ENCODE data around the gene GNG4.
"Not testable (repeated sequence)": the region's sequence is repeated elsewhere in the genome, so short reads cannot be mapped to it uniquely, and the experiment has no call there.

The GNG4 gene

DNA sequence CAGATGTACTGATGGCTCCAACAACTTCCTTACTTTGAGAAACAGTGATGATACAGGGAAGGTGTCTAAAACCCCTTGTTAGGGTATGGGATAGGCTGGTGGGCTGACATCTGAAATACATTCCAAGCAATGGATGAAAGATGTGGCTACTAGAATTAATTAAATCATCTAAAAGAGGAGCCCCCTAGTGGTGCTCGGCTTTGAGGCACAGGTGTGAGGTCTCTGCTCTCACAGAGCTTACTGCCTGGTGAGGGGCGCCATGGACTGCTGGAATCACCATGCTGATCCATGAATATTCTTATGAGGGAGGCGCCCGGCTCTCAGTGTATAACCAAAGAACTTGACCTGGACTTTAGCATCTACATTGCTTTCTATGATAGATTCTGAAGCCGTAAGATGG lies 48.5 kb downstream of the GNG4 start:
- no peak overlapping the region for H3K4me3 ChIP-seq (ENCODE audit: low read length in 2 of 2)
- H3K27me3 ChIP-seq (ENCODE audit: control insufficient read depth in 1 of 2, insufficient read depth in 2 of 2, low read length in 2 of 2): no peaks in the 10 kb centered on the region
- no peaks in the 10 kb centered on the region for H3K9me3 ChIP-seq (ENCODE audit: control insufficient read depth in 2 of 2, low read length in 2 of 2)
- no peak overlapping the region for H3K27ac ChIP-seq (ENCODE audit: low read length)
- no peaks in the 10 kb centered on the region for H3K4me1 ChIP-seq (ENCODE audit: control insufficient read depth, insufficient read depth, low read length)
- H3K9ac ChIP-seq (ENCODE audit: low read length in 2 of 2): no peak overlapping the region
- H3K36me3 ChIP-seq (ENCODE audit: control insufficient read depth in 2 of 2, insufficient read depth in 2 of 2, low read length in 2 of 2): no peaks in the 10 kb centered on the region

DNA sequence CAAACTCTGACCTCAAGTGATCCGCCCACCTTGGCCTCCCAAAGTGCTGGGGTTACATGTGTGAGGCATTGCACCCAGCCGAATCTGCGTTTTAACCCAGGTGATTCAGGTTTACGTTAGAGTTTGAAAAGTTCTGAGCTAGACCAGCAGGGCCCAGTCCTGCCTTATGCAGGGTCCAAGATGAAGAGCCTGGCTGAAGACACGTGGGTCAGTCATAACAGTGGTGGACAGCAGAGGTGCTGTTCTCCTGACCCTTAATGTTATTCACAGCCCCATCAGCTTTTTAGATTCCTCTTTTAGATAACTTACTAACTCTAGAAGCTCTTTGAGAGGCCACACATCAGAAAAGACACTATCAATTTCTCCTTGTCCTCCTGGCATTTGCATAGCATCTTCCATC lies 50.0 kb downstream of the GNG4 start:
- Histone ChIP-seq H3K36me3 (ENCODE audit: control insufficient read depth in 2 of 2, insufficient read depth in 2 of 2, low read length in 2 of 2) (no peaks in the 10 kb centered on the region), H3K9ac (ENCODE audit: low read length in 2 of 2) (no peak overlapping the region), H3K4me3 (ENCODE audit: low read length in 2 of 2) (no peak overlapping the region), H3K27me3 (ENCODE audit: control insufficient read depth in 1 of 2, insufficient read depth in 2 of 2, low read length in 2 of 2) (peaks cover 0 to 4% of the 10 kb centered on the region in 2 donors), H3K27ac (ENCODE audit: low read length) (no peak overlapping the region), H3K4me1 (ENCODE audit: control insufficient read depth, insufficient read depth, low read length) (no peaks in the 10 kb centered on the region), H3K9me3 (ENCODE audit: control insufficient read depth in 2 of 2, low read length in 2 of 2) (no peaks in the 10 kb centered on the region)

DNA sequence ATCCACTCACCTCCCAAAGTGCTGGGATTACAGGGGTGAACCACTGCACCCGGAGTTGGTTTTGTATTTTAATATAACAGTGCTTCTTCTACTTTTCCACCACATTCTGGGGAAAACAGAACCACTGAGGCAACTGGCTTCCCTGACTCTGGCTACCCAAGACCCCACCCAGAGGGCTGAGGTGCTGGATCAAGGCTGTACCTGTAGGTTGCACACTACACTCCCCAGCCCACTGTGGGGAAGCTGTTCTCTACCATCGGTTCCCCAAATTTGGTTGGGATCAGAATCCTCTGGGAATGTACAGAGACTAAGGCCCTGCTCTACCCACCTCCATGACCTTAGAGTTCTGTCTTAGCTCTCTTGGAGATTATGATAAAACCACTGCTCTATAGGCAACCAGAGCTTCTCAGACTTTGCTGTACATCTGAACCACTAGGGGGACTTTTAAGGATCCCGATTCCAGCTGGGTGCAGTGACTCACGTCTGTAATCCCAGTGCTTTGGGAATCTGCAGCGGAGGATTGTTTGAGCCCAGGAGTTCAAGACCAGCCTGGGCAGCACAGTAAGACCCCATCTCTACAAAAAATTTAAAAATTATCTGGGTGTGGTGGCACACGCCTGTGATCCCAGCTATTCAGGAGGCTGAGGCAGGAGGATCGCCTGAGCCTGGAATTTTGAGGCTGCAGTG lies 51.6 kb downstream of the GNG4 start:
- Histone ChIP-seq H3K9me3 (ENCODE audit: control insufficient read depth in 2 of 2, low read length in 2 of 2) (no peaks in the 10 kb centered on the region), H3K27ac (ENCODE audit: low read length) (no peak overlapping the region), H3K27me3 (ENCODE audit: control insufficient read depth in 1 of 2, insufficient read depth in 2 of 2, low read length in 2 of 2) (peaks cover 0 to 4% of the 10 kb centered on the region in 2 donors)

DNA sequence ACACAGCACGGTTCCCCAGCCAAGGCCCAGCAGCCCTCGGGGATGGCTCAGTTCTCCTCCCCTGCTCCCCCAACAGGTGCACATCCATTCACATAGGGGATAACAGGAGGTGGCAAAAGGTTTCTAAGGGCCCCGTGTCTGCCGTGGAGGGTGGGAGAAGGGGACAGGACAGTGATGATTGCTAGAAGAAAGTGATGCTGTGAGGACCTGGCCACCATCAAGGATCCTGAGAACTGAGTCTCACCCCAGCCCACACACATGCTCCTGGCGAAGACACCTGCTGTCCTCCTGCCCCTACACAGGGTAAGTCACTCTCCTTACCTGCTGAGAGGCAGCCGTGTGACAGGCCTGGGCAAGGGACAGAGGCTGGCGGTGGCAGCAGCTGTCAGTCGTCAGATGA lies 54.5 kb downstream of the GNG4 start:
- no peak overlapping the region for H3K9ac ChIP-seq (ENCODE audit: low read length in 2 of 2)
- H3K27me3 ChIP-seq (ENCODE audit: control insufficient read depth in 1 of 2, insufficient read depth in 2 of 2, low read length in 2 of 2): peaks cover 0 to 4% of the 10 kb centered on the region in 2 donors
- no peak overlapping the region for H3K4me3 ChIP-seq (ENCODE audit: low read length in 2 of 2)
- H3K27ac ChIP-seq (ENCODE audit: low read length): no peak overlapping the region
- H3K9me3 ChIP-seq (ENCODE audit: control insufficient read depth in 2 of 2, low read length in 2 of 2): no peaks in the 10 kb centered on the region
- H3K36me3 ChIP-seq (ENCODE audit: control insufficient read depth in 2 of 2, insufficient read depth in 2 of 2, low read length in 2 of 2): no peaks in the 10 kb centered on the region
- H3K4me1 ChIP-seq (ENCODE audit: control insufficient read depth, insufficient read depth, low read length): no peaks in the 10 kb centered on the region

More for the DNA sequence above, 51.6 kb downstream of the GNG4 start:
- Histone ChIP-seq H3K36me3 (ENCODE audit: control insufficient read depth in 2 of 2, insufficient read depth in 2 of 2, low read length in 2 of 2) (no peaks in the 10 kb centered on the region), H3K9ac (ENCODE audit: low read length in 2 of 2) (no peak overlapping the region), H3K4me3 (ENCODE audit: low read length in 2 of 2) (no peak overlapping the region), H3K4me1 (ENCODE audit: control insufficient read depth, insufficient read depth, low read length) (no peaks in the 10 kb centered on the region)

DNA sequence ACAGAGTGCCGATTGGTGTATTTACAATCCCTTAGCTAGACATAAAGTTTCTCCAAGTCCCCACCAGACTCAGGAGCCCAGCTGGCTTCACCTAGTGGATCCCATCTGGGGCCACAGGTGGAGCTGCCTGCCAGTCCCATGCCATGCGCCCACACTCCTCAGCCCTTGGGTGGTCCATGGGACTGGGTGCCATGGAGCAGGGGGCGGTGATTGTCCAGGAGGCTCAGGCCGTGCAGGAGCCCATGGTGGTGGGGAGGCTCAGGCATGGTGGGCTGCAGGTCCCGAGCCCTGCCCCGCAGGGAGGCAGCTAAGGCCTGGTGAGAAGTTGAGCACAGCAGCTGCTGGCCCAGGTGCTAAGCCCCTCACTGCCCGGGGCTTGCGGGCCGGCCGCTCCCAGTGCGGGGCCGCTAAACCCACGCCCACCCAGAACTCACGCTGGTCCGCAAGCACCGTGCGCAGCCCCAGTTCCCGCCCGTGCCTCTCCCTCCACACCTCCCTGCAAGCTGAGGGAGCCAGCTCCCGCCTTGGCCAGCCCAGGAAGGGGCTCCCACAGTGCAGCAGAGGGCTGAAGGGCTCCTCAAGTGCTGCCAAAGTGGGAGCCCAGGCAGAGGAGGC lies 55.2 kb downstream of the GNG4 start:
- H3K4me1 ChIP-seq (ENCODE audit: control insufficient read depth, insufficient read depth, low read length); H3K27ac ChIP-seq (ENCODE audit: low read length); H3K4me3 ChIP-seq (ENCODE audit: low read length in 2 of 2); H3K27me3 ChIP-seq (ENCODE audit: control insufficient read depth in 1 of 2, insufficient read depth in 2 of 2, low read length in 2 of 2); H3K9ac ChIP-seq (ENCODE audit: low read length in 2 of 2); H3K9me3 ChIP-seq (ENCODE audit: control insufficient read depth in 2 of 2, low read length in 2 of 2); H3K36me3 ChIP-seq (ENCODE audit: control insufficient read depth in 2 of 2, insufficient read depth in 2 of 2, low read length in 2 of 2): not testable (repeated sequence)

DNA sequence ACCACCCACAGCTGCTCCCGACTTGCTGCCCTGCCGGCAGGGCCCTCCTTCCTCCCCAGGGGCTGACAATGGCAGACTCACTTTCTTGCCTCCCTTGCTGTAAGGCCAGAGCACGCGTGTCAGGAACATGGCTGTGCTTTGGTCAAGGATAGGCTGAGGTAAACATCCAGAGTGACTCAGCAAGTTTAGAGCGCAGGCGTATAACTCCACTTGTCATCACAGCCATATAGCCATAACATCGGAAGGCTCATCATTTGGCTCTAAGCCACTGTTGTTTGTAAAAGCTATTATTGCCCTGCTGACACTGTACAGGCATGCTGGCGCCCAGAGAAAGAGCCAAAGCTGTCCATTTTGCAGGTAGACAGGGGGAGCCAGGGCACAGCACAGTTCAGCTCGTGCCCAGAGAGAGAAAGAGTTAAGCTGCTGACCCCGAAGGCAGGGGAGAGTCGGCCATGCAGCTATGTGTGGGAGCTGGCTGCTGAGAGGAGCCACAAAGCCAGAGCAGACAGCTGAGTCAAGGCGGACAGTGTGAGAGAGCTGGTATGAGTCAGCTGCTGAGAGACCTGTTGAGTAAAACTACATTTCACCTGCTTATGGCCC lies 60.6 kb downstream of the GNG4 start:
- H3K9ac ChIP-seq (ENCODE audit: low read length in 2 of 2): no peak overlapping the region
- H3K9me3 ChIP-seq (ENCODE audit: control insufficient read depth in 2 of 2, low read length in 2 of 2): no peaks in the 10 kb centered on the region
- no peaks in the 10 kb centered on the region for H3K36me3 ChIP-seq (ENCODE audit: control insufficient read depth in 2 of 2, insufficient read depth in 2 of 2, low read length in 2 of 2)
- no peaks in the 10 kb centered on the region for H3K4me1 ChIP-seq (ENCODE audit: control insufficient read depth, insufficient read depth, low read length)
- H3K27me3 ChIP-seq (ENCODE audit: control insufficient read depth in 1 of 2, insufficient read depth in 2 of 2, low read length in 2 of 2): peaks cover 0 to 2% of the 10 kb centered on the region in 2 donors
- H3K27ac ChIP-seq (ENCODE audit: low read length): no peak overlapping the region
- no peak overlapping the region for H3K4me3 ChIP-seq (ENCODE audit: low read length in 2 of 2)

DNA sequence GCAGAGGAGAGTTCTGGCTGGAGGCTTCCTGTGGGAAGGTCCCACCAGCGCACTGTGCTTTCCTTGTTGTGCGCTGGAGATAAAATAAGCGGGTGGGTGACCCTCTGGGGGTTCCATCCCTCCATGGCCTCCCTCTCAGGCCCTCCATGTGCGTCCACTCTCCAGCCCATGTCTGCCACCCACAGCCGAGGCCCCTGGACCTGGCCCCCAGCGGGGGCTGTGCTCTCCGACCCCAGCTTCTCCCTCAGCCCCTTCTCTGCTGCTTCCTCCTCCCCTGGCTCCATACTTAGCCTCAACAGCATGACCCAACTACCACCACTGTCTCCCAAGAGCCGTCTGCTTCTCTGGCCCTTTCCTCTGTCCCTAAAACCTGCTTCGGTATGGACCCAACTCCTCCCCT lies 61.4 kb downstream of the GNG4 start:
- Histone ChIP-seq H3K27ac (ENCODE audit: low read length) (no peak overlapping the region), H3K36me3 (ENCODE audit: control insufficient read depth in 2 of 2, insufficient read depth in 2 of 2, low read length in 2 of 2) (no peaks in the 10 kb centered on the region), H3K27me3 (ENCODE audit: control insufficient read depth in 1 of 2, insufficient read depth in 2 of 2, low read length in 2 of 2) (peaks cover 0 to 2% of the 10 kb centered on the region in 2 donors), H3K9me3 (ENCODE audit: control insufficient read depth in 2 of 2, low read length in 2 of 2) (no peaks in the 10 kb centered on the region), H3K4me3 (ENCODE audit: low read length in 2 of 2) (no peak overlapping the region), H3K9ac (ENCODE audit: low read length in 2 of 2) (no peak overlapping the region), H3K4me1 (ENCODE audit: control insufficient read depth, insufficient read depth, low read length) (no peaks in the 10 kb centered on the region)

DNA sequence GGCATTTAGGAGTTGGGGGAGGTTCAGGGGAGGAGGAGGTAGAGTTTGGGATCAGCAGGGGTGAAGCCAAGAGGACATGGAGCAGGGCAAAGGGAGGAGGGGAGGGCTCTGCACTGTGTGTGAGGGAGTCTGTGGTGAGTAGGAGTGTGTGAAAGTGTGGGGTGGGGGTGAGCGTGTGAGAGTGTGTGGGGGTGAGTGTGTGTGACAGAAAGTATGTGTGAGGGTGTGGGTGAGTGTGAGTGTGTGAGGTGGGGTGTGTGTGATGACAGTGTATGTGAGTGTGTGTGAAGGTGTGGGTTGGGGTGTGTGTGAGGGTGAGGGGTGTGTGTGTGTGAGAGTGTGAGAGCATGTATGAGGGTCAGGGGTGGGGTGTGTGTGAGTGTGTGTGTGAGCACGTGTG lies 62.6 kb downstream of the GNG4 start:
- H3K4me1 ChIP-seq (ENCODE audit: control insufficient read depth, insufficient read depth, low read length): no peaks in the 10 kb centered on the region
- H3K9me3 ChIP-seq (ENCODE audit: control insufficient read depth in 2 of 2, low read length in 2 of 2): no peaks in the 10 kb centered on the region
- no peak overlapping the region for H3K27ac ChIP-seq (ENCODE audit: low read length)
- no peaks in the 10 kb centered on the region for H3K36me3 ChIP-seq (ENCODE audit: control insufficient read depth in 2 of 2, insufficient read depth in 2 of 2, low read length in 2 of 2)
- peaks cover 0 to 2% of the 10 kb centered on the region in 2 donors for H3K27me3 ChIP-seq (ENCODE audit: control insufficient read depth in 1 of 2, insufficient read depth in 2 of 2, low read length in 2 of 2)
- H3K9ac ChIP-seq (ENCODE audit: low read length in 2 of 2): no peak overlapping the region
- H3K4me3 ChIP-seq (ENCODE audit: low read length in 2 of 2): no peak overlapping the region

DNA sequence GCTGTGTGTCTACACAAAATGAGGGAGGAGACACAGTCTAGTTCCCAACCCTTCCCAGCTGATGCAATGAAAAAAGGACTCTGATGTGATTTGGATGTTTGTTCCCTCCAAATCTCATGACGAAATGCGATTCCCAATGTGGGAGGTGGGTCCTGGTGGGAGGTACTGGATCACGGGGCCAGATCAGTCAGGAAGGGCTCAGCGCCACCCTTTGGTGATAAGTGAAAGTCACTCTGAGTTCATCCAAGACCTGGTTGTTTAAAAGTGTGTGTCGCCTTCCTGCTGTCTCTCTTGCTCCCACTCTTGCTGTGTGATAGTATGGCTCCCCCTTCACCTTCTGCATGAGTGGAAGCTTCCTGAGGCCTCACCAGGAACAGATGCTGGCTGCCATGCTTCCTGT lies 63.2 kb downstream of the GNG4 start:
- no peaks in the 10 kb centered on the region for H3K4me1 ChIP-seq (ENCODE audit: control insufficient read depth, insufficient read depth, low read length)
- no peaks in the 10 kb centered on the region for H3K36me3 ChIP-seq (ENCODE audit: control insufficient read depth in 2 of 2, insufficient read depth in 2 of 2, low read length in 2 of 2)
- H3K4me3 ChIP-seq (ENCODE audit: low read length in 2 of 2): no peak overlapping the region
- H3K27ac ChIP-seq (ENCODE audit: low read length): no peak overlapping the region
- H3K9ac ChIP-seq (ENCODE audit: low read length in 2 of 2): no peak overlapping the region
- H3K9me3 ChIP-seq (ENCODE audit: control insufficient read depth in 2 of 2, low read length in 2 of 2): no peaks in the 10 kb centered on the region
- H3K27me3 ChIP-seq (ENCODE audit: control insufficient read depth in 1 of 2, insufficient read depth in 2 of 2, low read length in 2 of 2): peaks cover 0 to 2% of the 10 kb centered on the region in 2 donors

DNA sequence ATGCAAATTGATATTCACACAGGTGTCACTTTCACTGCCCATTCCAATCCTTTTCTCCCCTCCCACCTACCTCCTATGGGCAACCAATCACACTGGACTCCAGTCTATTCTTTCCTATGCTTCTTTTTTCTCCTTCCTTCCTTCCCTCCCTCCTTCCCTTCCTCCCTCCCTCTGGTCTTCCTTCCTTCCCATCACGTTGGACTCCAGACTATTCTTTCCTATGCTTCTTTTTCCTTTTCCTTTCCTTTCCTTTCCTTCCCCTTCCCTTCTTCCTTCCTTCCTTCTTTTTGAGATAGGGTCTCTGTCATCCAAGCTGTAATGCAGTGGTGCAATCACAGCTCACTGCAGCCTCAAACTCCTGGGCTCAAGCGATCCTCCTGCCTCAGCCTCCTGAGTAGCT lies 64.6 kb downstream of the GNG4 start:
- no peak overlapping the region for H3K27ac ChIP-seq (ENCODE audit: low read length)
- no peak overlapping the region for H3K4me3 ChIP-seq (ENCODE audit: low read length in 2 of 2)
- H3K9ac ChIP-seq (ENCODE audit: low read length in 2 of 2): no peak overlapping the region
- H3K27me3 ChIP-seq (ENCODE audit: control insufficient read depth in 1 of 2, insufficient read depth in 2 of 2, low read length in 2 of 2): peaks cover 0 to 2% of the 10 kb centered on the region in 2 donors
- no peaks in the 10 kb centered on the region for H3K36me3 ChIP-seq (ENCODE audit: control insufficient read depth in 2 of 2, insufficient read depth in 2 of 2, low read length in 2 of 2)
- no peaks in the 10 kb centered on the region for H3K4me1 ChIP-seq (ENCODE audit: control insufficient read depth, insufficient read depth, low read length)
- H3K9me3 ChIP-seq (ENCODE audit: control insufficient read depth in 2 of 2, low read length in 2 of 2): no peaks in the 10 kb centered on the region

DNA sequence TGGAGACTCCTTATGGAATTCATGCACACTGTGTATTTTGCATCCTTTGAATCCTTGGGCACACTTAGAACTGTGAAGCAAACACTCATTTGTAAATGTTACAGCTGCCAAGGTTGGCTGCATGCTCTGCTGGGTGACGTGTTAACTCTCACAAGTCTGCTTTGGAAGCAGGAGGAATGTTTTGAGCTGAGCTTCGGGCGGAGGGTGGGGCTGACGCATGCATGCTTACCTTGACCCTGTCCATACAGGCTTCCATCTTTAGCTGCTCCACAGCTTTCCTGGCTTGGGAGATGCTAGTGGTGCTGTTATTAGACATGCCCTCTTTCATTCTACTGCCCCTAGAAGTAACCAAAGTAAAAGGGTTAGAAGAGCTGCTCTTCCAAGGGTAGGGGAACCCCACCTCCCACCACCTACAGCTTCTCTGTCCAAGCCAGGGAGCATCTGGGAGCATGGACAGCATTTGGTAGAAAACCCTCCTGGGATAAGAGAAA lies 66.0 kb downstream of the GNG4 start:
- Histone ChIP-seq H3K9me3 (ENCODE audit: control insufficient read depth in 2 of 2, low read length in 2 of 2) (no peaks in the 10 kb centered on the region), H3K27ac (ENCODE audit: low read length) (no peak overlapping the region), H3K4me1 (ENCODE audit: control insufficient read depth, insufficient read depth, low read length) (no peaks in the 10 kb centered on the region), H3K27me3 (ENCODE audit: control insufficient read depth in 1 of 2, insufficient read depth in 2 of 2, low read length in 2 of 2) (peaks cover 0 to 2% of the 10 kb centered on the region in 2 donors), H3K36me3 (ENCODE audit: control insufficient read depth in 2 of 2, insufficient read depth in 2 of 2, low read length in 2 of 2) (no peaks in the 10 kb centered on the region), H3K9ac (ENCODE audit: low read length in 2 of 2) (no peak overlapping the region), H3K4me3 (ENCODE audit: low read length in 2 of 2) (no peak overlapping the region)

Data from stomach smooth muscle (tissue), 2 donors.